ENCODE measurements around the gene GRM8. TPM values are rescaled to one million over a fixed set of nuclear protein-coding genes. Genes with fewer than 3 reads are reported as not detected.
A peak's percentile ranks its signal among the peaks of the same experiment; 100 is the strongest.

The GRM8 gene
- 0.07 and 0.27 TPM in 2 replicates for total RNA-seq (2014; rRNA removed; shearing (Covaris generic))
- 0.16 TPM in 1 of 2 replicates, not detected in the other for polyA plus RNA-seq (2015; cell fraction: cytosol; rRNA removed)
- polyA plus RNA-seq (2015; cell fraction: nucleus; rRNA removed) = not detected in 2 replicates

GRCh38 chr7:127252778-127253280 lies at the start of gene GRM8:
Gene GRM8, minus strand, starts transcription at chr7:127252941.
- DNase-seq (ENCODE audit: low read depth) = peak; percentile 53

GRCh38 chr7:127290801-127291361 lies 38.1 kb upstream of the GRM8 start:
- DNase-seq (ENCODE audit: low read depth) = no peak

- no peak for DNase-seq (ENCODE audit: low read depth)
These were observed 37.4 kb upstream of the GRM8 start for GRCh38 chr7:127290116-127290655.

GRCh38 chr7:127287133-127287532 lies 34.4 kb upstream of the GRM8 start:
- no peak for DNase-seq (ENCODE audit: low read depth)

- DNase-seq (ENCODE audit: low read depth) = no peak
These were observed 17.4 kb upstream of the GRM8 start for GRCh38 chr7:127270093-127270492.

- DNase-seq (ENCODE audit: low read depth) = no peak
These were observed 13.3 kb upstream of the GRM8 start for GRCh38 chr7:127266047-127266446.

GRCh38 chr7:127264219-127264618 lies 11.5 kb upstream of the GRM8 start:
- DNase-seq (ENCODE audit: low read depth) = no peak

GRCh38 chr7:127258111-127258510 lies 5.4 kb upstream of the GRM8 start:
- no peak for DNase-seq (ENCODE audit: low read depth)

GRCh38 chr7:127257086-127257485 lies 4.3 kb upstream of the GRM8 start:
- DNase-seq (ENCODE audit: low read depth) = no peak

- no peak for DNase-seq (ENCODE audit: low read depth)
These were observed 3.4 kb upstream of the GRM8 start for GRCh38 chr7:127256041-127256725.

GRCh38 chr7:127254163-127254684 lies 1.5 kb upstream of the GRM8 start:
- DNase-seq (ENCODE audit: low read depth) = no peak

- DNase-seq (ENCODE audit: low read depth) = peak; percentile 55
These were observed 781 bp upstream of the GRM8 start for GRCh38 chr7:127253281-127254162.

- no peak for DNase-seq (ENCODE audit: low read depth)
These were observed 396 bp downstream of the GRM8 start for GRCh38 chr7:127252377-127252713.

GRCh38 chr7:127251465-127252376 lies 1.0 kb downstream of the GRM8 start:
- DNase-seq (ENCODE audit: low read depth) = no peak

GRCh38 chr7:127251036-127251464 lies 1.7 kb downstream of the GRM8 start:
- no peak for DNase-seq (ENCODE audit: low read depth)

- no peak for DNase-seq (ENCODE audit: low read depth)
These were observed 2.3 kb downstream of the GRM8 start for GRCh38 chr7:127250312-127251035.

GRCh38 chr7:127245607-127246006 lies 7.1 kb downstream of the GRM8 start:
- no peak for DNase-seq (ENCODE audit: low read depth)

- DNase-seq (ENCODE audit: low read depth) = no peak
These were observed 7.7 kb downstream of the GRM8 start for GRCh38 chr7:127245002-127245401.

GRCh38 chr7:127239814-127240213 lies 12.9 kb downstream of the GRM8 start:
- no peak for DNase-seq (ENCODE audit: low read depth)

- no peak for DNase-seq (ENCODE audit: low read depth)
These were observed 19.1 kb downstream of the GRM8 start for GRCh38 chr7:127233630-127234029.
